Neural cell (in vitro differentiated cells): ENCODE results near the gene RIBC2.

Experiments
- CTCF ChIP-seq: fragments of 450-650 bp; IDR thresholded peaks from 2 replicates; pipeline ENCODE4 v1.5.1; 2014; ENCODE audit warnings: antibody characterized with exemption, mild to moderate bottlenecking, moderate library complexity; ENCODE audit not compliant: poor library complexity, severe bottlenecking
- EP300 ChIP-seq: fragments of 450-650 bp; conservative IDR thresholded peaks from 2 replicates; pipeline ENCODE4 v1.6.1; 2014; ENCODE audit warnings: antibody characterized with exemption, mild to moderate bottlenecking, moderate library complexity; ENCODE audit not compliant: poor library complexity, severe bottlenecking
- EZH2 ChIP-seq: fragments of 200-600, 300-800 bp; shearing (Covaris generic), sonication (generic); IDR thresholded peaks from 2 replicates; pipeline ENCODE4 v1.6.1; 2014; ENCODE audit warnings: antibody characterized with exemption, low read length, borderline replicate concordance, mild to moderate bottlenecking; ENCODE audit not compliant: insufficient read depth, poor library complexity, severe bottlenecking
- POLR2AphosphoS5 ChIP-seq: IDR thresholded peaks from 2 replicates; pipeline ENCODE4 v1.6.1; 2012
- RAD21 ChIP-seq: fragments of 450-650 bp; conservative IDR thresholded peaks from 2 replicates; pipeline ENCODE4 v1.6.1; 2014; ENCODE audit warnings: antibody characterized with exemption, mild to moderate bottlenecking, moderate library complexity
- REST ChIP-seq: IDR thresholded peaks from 2 replicates; pipeline ENCODE4 v1.6.1; 2012; ENCODE audit warnings: borderline replicate concordance
- SMC3 ChIP-seq: fragments of 450-650 bp; conservative IDR thresholded peaks from 2 replicates; pipeline ENCODE4 v1.6.1; 2014; ENCODE audit warnings: antibody characterized with exemption, mild to moderate bottlenecking, moderate library complexity; ENCODE audit not compliant: poor library complexity
- TAF1 ChIP-seq: IDR thresholded peaks from 2 replicates; pipeline ENCODE4 v1.6.1; 2012; ENCODE audit warnings: low read depth

GRCh38 chr22:45397806-45398205 lies 15.7 kb upstream of the RIBC2 start:
- no peak for TF ChIP-seq CTCF
- no peak for TF ChIP-seq SMC3
- no peak for TF ChIP-seq RAD21
- no peak for TF ChIP-seq TAF1
- no peak for TF ChIP-seq POLR2AphosphoS5
- TF ChIP-seq EP300, result no peak
- no peak for TF ChIP-seq REST
- TF ChIP-seq EZH2, result no peak
